ENCODE measurements around the gene ALK. TPM values are rescaled to one million over a fixed set of nuclear protein-coding genes. Genes with fewer than 3 reads are reported as not detected.

The ALK gene
- total RNA-seq, 3 donors from 2014 or later: 0.07 to 2.4 (median 0.09) TPM

GRCh38 chr2:29226375-29226774, 695.0 kb downstream of the ALK start:
- ATAC-seq: no peak
- no peak overlapping the region for H3K4me3 ChIP-seq
- TF ChIP-seq CTCF (IDR thresholded peaks at IDR 0.05): no peak

GRCh38 chr2:29225814-29226213, 695.6 kb downstream of the ALK start:
- H3K36me3 ChIP-seq (ENCODE audit: low read depth): no peaks in the 10 kb centered on the region
- intact Hi-C loops (cut with DNase I, micrococcal nuclease): no loop called here
- DNase-seq: no peak
- H3K4me3 ChIP-seq: no peak overlapping the region
- ATAC-seq: no peak
- no peaks in the 10 kb centered on the region for H3K9me3 ChIP-seq
- no peaks in the 10 kb centered on the region for H3K4me1 ChIP-seq (ENCODE audit: low read depth)
- TF ChIP-seq CTCF (IDR thresholded peaks at IDR 0.05): no peak

More at GRCh38 chr2:29226375-29226774, 695.0 kb downstream of the ALK start:
- DNase-seq: no peak
- no peaks in the 10 kb centered on the region for H3K4me1 ChIP-seq (ENCODE audit: low read depth)
- intact Hi-C loops (cut with DNase I, micrococcal nuclease): no loop called here
- H3K36me3 ChIP-seq (ENCODE audit: low read depth): no peaks in the 10 kb centered on the region
- no peaks in the 10 kb centered on the region for H3K9me3 ChIP-seq

GRCh38 chr2:29224693-29225551, 696.5 kb downstream of the ALK start:
- no peaks in the 10 kb centered on the region for H3K36me3 ChIP-seq (ENCODE audit: low read depth)
- ATAC-seq (no peak), DNase-seq (no peak)
- no peak for TF ChIP-seq CTCF (IDR thresholded peaks at IDR 0.05)
- no peak overlapping the region for H3K4me3 ChIP-seq
- no peaks in the 10 kb centered on the region for H3K9me3 ChIP-seq
- intact Hi-C loops (cut with DNase I, micrococcal nuclease): no loop called here
- H3K4me1 ChIP-seq (ENCODE audit: low read depth): no peaks in the 10 kb centered on the region

- ATAC-seq: peak; percentile 37
- no peaks in the 10 kb centered on the region for H3K36me3 ChIP-seq (ENCODE audit: low read depth)
- H3K4me1 ChIP-seq (ENCODE audit: low read depth): no peaks in the 10 kb centered on the region
- no peak for TF ChIP-seq CTCF (IDR thresholded peaks at IDR 0.05)
- intact Hi-C loops (cut with DNase I, micrococcal nuclease): no loop called here
- H3K9me3 ChIP-seq: no peaks in the 10 kb centered on the region
- DNase-seq: peak in 1 of 3 donors; percentile 35
- H3K4me3 ChIP-seq: no peak overlapping the region
Observed at GRCh38 chr2:29223851-29224692, 697.3 kb downstream of the ALK start.

GRCh38 chr2:29223257-29223656, 698.1 kb downstream of the ALK start:
- ATAC-seq: no peak

More at GRCh38 chr2:29223257-29223656, 698.1 kb downstream of the ALK start:
- Histone ChIP-seq H3K9me3 (no peaks in the 10 kb centered on the region), H3K4me3 (no peak overlapping the region), H3K36me3 (ENCODE audit: low read depth) (no peaks in the 10 kb centered on the region), H3K4me1 (ENCODE audit: low read depth) (no peaks in the 10 kb centered on the region)
- intact Hi-C loops (cut with DNase I, micrococcal nuclease): no loop called here
- TF ChIP-seq CTCF (IDR thresholded peaks at IDR 0.05): no peak
- no peak for DNase-seq

Measured in mucosa of descending colon (tissue), 3 donors.